NCI-H524 treated with DMSO at 0.1 percent for 48 hours (cell line): ENCODE results near the gene TSPEAR.

ENCODE experiments used
- DNase-seq: peaks from one replicate; lab custom pipeline; 2025; lab: John Stamatoyannopoulos, UW

Gene TSPEAR

GRCh38 chr21:44711327-44712202, at the start of gene TSPEAR:
TSPEAR (minus strand) TSS chr21:44711572; CDS start chr21:44711514, 58 bp downstream.
- DNase-seq = no peak

- DNase-seq = no peak
Observed at GRCh38 chr21:44760376-44760775, 49.0 kb upstream of the TSPEAR start.

- DNase-seq = no peak
Observed at GRCh38 chr21:44759628-44760285, 48.4 kb upstream of the TSPEAR start.

- DNase-seq = no peak
Observed at GRCh38 chr21:44758781-44759627, 47.6 kb upstream of the TSPEAR start.

GRCh38 chr21:44758141-44758561, 46.8 kb upstream of the TSPEAR start:
- no peak for DNase-seq

- DNase-seq = no peak
Observed at GRCh38 chr21:44757731-44758130, 46.4 kb upstream of the TSPEAR start.

GRCh38 chr21:44756423-44757185, 45.2 kb upstream of the TSPEAR start:
- DNase-seq = no peak

- DNase-seq = no peak
Observed at GRCh38 chr21:44755227-44755626, 43.9 kb upstream of the TSPEAR start.

- DNase-seq = no peak
Observed at GRCh38 chr21:44753357-44753756, 42.0 kb upstream of the TSPEAR start.

- no peak for DNase-seq
Observed at GRCh38 chr21:44752671-44753235, 41.4 kb upstream of the TSPEAR start.

- no peak for DNase-seq
Observed at GRCh38 chr21:44751799-44752636, 40.6 kb upstream of the TSPEAR start.

GRCh38 chr21:44751186-44751798, 39.9 kb upstream of the TSPEAR start:
- DNase-seq = no peak

GRCh38 chr21:44750675-44751025, 39.3 kb upstream of the TSPEAR start:
- no peak for DNase-seq

- DNase-seq = no peak
Observed at GRCh38 chr21:44749759-44750674, 38.6 kb upstream of the TSPEAR start.

GRCh38 chr21:44749116-44749758, 37.9 kb upstream of the TSPEAR start:
- no peak for DNase-seq

- no peak for DNase-seq
Observed at GRCh38 chr21:44748621-44749020, 37.2 kb upstream of the TSPEAR start.

- peak; percentile 63 for DNase-seq
Observed at GRCh38 chr21:44742418-44743153, 31.2 kb upstream of the TSPEAR start.

GRCh38 chr21:44741921-44742320, 30.5 kb upstream of the TSPEAR start:
- DNase-seq = no peak
